GM12878 (cell line): ENCODE data around the gene TTC31. TPM values are rescaled to one million over a fixed set of nuclear protein-coding genes. Genes with fewer than 3 reads are reported as not detected.

ENCODE experiments used
- BHLHE40 ChIP-seq, 2 experiments: fragments of 450-650 bp in 1 of 2; IDR thresholded peaks; 2 replicates each; pipeline ENCODE4 v1.6.1; 2011 to 2017; ENCODE audit warnings: low read depth in 2 of 2, borderline replicate concordance in 1 of 2, improper control_type of control experiment in 1 of 2, low read length in 1 of 2, mild to moderate bottlenecking in 1 of 2
- CBFB ChIP-seq: IDR thresholded peaks from 2 replicates; pipeline ENCODE4 v1.6.1; 2016; ENCODE audit warnings: antibody characterized with exemption, low read depth
- DPF2 ChIP-seq: fragments of 450-650 bp; IDR thresholded peaks from 2 replicates; pipeline ENCODE4 v1.6.1; 2017; ENCODE audit warnings: mild to moderate bottlenecking
- EGR1 ChIP-seq, 2 experiments: IDR thresholded peaks; 1 replicate in 1 of 2; 2 replicates in 1 of 2; pipeline ENCODE4 v1.6.1; 2011 to 2012; ENCODE audit warnings: low read depth in 2 of 2, low read length in 2 of 2, borderline replicate concordance in 1 of 2, mild to moderate bottlenecking in 1 of 2, moderate library complexity in 1 of 2
- ELK1 ChIP-seq: IDR thresholded peaks from 2 replicates; pipeline ENCODE4 v1.6.1; 2012; ENCODE audit warnings: low read depth, low read length, improper control_type of control experiment
- IKZF1 ChIP-seq: fragments of 450-650 bp; conservative IDR thresholded peaks from 2 replicates; pipeline ENCODE4 v1.6.1; 2017; ENCODE audit warnings: antibody characterized with exemption, mild to moderate bottlenecking
- JUND ChIP-seq: IDR thresholded peaks from 2 replicates; pipeline ENCODE4 v1.6.1; 2012; ENCODE audit warnings: low read depth, mild to moderate bottlenecking, low read length, improper control_type of control experiment, moderate library complexity
- MTA2 ChIP-seq: fragments of 450-650 bp; IDR thresholded peaks from 2 replicates; pipeline ENCODE4 v1.6.1; 2016; ENCODE audit warnings: low read depth, mild to moderate bottlenecking, moderate library complexity
- NR2C1 ChIP-seq: fragments of 450-650 bp; IDR thresholded peaks from 2 replicates; pipeline ENCODE4 v1.6.1; 2017; ENCODE audit warnings: antibody characterized with exemption, mild to moderate bottlenecking, moderate library complexity
- NR2F1 ChIP-seq: fragments of 450-650 bp; conservative IDR thresholded peaks from 2 replicates; pipeline ENCODE4 v1.6.1; 2017; ENCODE audit warnings: mild to moderate bottlenecking
- PAX5 ChIP-seq: IDR thresholded peaks from 2 replicates; pipeline ENCODE4 v1.6.1; 2011; ENCODE audit warnings: low read depth, low read length, borderline replicate concordance
- POLR2A ChIP-seq: IDR thresholded peaks from 2 replicates; pipeline ENCODE4 v1.6.1; 2011; ENCODE audit warnings: low read depth, mild to moderate bottlenecking, low read length
- POLR2AphosphoS5 ChIP-seq: IDR thresholded peaks from 2 replicates; pipeline ENCODE4 v1.6.1; 2011; ENCODE audit warnings: mild to moderate bottlenecking, low read length, inconsistent platforms
- POU2F2 ChIP-seq: IDR thresholded peaks from 3 replicates; pipeline ENCODE4 v1.6.1; 2011; ENCODE audit warnings: low read depth, mild to moderate bottlenecking, low read length, borderline replicate concordance
- RAD21 ChIP-seq: IDR thresholded peaks from 2 replicates; pipeline ENCODE4 v1.6.1; 2011; ENCODE audit warnings: mild to moderate bottlenecking, low read depth, low read length, moderate library complexity; ENCODE audit not compliant: insufficient read depth
- RB1 ChIP-seq: fragments of 450-650 bp; formaldehyde crosslinking; IDR thresholded peaks from 2 replicates; pipeline ENCODE4 v1.6.1; 2017; ENCODE audit warnings: mild to moderate bottlenecking, borderline replicate concordance
- RELA ChIP-seq: fragments of 450-650 bp; IDR thresholded peaks from 2 replicates; pipeline ENCODE4 v1.8.0; 2014; ENCODE audit warnings: borderline replicate concordance; ENCODE audit not compliant: partially characterized antibody
- SMARCA5 ChIP-seq: fragments of 450-650 bp; IDR thresholded peaks from 2 replicates; pipeline ENCODE4 v1.6.1; 2017; ENCODE audit warnings: mild to moderate bottlenecking
- TAF1 ChIP-seq: IDR thresholded peaks from 2 replicates; pipeline ENCODE4 v1.6.1; 2011; ENCODE audit warnings: mild to moderate bottlenecking, low read depth, low read length, borderline replicate concordance
- TCF12 ChIP-seq: IDR thresholded peaks from 2 replicates; pipeline ENCODE4 v1.6.1; 2011; ENCODE audit warnings: low read depth, mild to moderate bottlenecking, low read length
- TCF3 ChIP-seq: IDR thresholded peaks from 2 replicates; pipeline ENCODE4 v1.6.1; 2012; ENCODE audit warnings: low read depth, mild to moderate bottlenecking, low read length, borderline replicate concordance; ENCODE audit not compliant: insufficient read depth
- WRNIP1 ChIP-seq: IDR thresholded peaks from 2 replicates; pipeline ENCODE4 v1.6.1; 2011; ENCODE audit warnings: low read depth, low read length, improper control_type of control experiment, borderline replicate concordance
- polyA plus RNA-seq, 11 experiments: library from polyadenylated mRNA; depleted of rRNA in 4 of 11; unstranded in 6 of 11; stranded (reverse) in 5 of 11; fragments of >200 nt; fragmentation: Nextera tagmentation in 4 of 11; fragmentation: Illumina TruSeq in 1 of 11; extraction: Ambion mirVana in 4 of 11; extraction: Trizol in 1 of 11; gene quantifications; 1 replicate in 1 of 11; 2 replicates in 10 of 11; pipeline versions ENCODE4 v1.2.1 to v1.2.3, GENCODE V29; 2011 to 2016; ENCODE audit warnings: inconsistent platforms in 2 of 11, missing spikeins in 2 of 11, low read depth in 1 of 11
- total RNA-seq, 4 experiments: library from RNA; depleted of rRNA in 3 of 4; stranded (reverse); fragments of >200 nt in 3 of 4; fragmentation: Illumina TruSeq in 1 of 4; extraction: Trizol in 1 of 4; gene quantifications; 2 replicates each; pipeline versions ENCODE4 v1.2.1 to v1.2.3, GENCODE V29; 2013 to 2021
- TF ChIP-seq, protein P1 (sequence below): IDR thresholded peaks from 2 replicates; pipeline ENCODE4 v1.6.1; 2011; ENCODE audit warnings: low read depth, mild to moderate bottlenecking, low read length, moderate library complexity, borderline replicate concordance; ENCODE audit errors: extremely low read depth

TTC31 gene
- total and polyA plus RNA-seq, 10 of the 15 experiments (the other 5 are each of a cell fraction or from before 2014, with no cell fraction given) = 6.5 to 34.9 (median 25.9) TPM

- 0 out of 3 replicates have a peak, but pooled peaks have one; percentile 3 for TF ChIP-seq POU2F2
- TF ChIP-seq TAF1 = peak; percentile 11; the same call in 1 of the 2 replicates
- TF ChIP-seq DPF2 = peak; percentile 58; the same call in 1 of the 2 replicates
- TF ChIP-seq CBFB = peak; percentile 18; the same call in 1 of the 2 replicates
- no peak for TF ChIP-seq RB1
- TF ChIP-seq TCF12 = peak; percentile 73
- TF ChIP-seq RAD21 = 0 out of 2 replicates have a peak, but pooled peaks have one; percentile 19
- peak; percentile 81; the same call in 1 of the 2 replicates for TF ChIP-seq TCF3
- peak; percentile 11; the same call in 1 of the 2 replicates for TF ChIP-seq PAX5
- peak; percentile 86 to 94 for TF ChIP-seq BHLHE40 (IDR thresholded peaks at IDR 0.05; ENCODE audit: borderline replicate concordance in 1 of 2, low read depth in 2 of 2, low read length in 1 of 2)
- TF ChIP-seq EGR1 (IDR thresholded peaks at IDR 0.05; ENCODE audit: borderline replicate concordance in 1 of 2, low read depth in 2 of 2, low read length in 2 of 2) = peak in 1 of 2 experiments; percentile 21; a peak in 1 of 3 replicates
- peak; percentile 70; the same call in 1 of the 2 replicates for TF ChIP-seq POLR2AphosphoS5
- TF ChIP-seq SMARCA5 = peak; percentile 78
- peak; percentile 16; the same call in 1 of the 2 replicates for TF ChIP-seq JUND
- TF ChIP-seq WRNIP1 = no peak
- peak; percentile 48; the same call in 1 of the 2 replicates for TF ChIP-seq ELK1
- no peak; the same call in 1 of the 2 replicates for TF ChIP-seq MTA2
- peak; percentile 6 for TF ChIP-seq RELA
- TF ChIP-seq, protein P1, sequence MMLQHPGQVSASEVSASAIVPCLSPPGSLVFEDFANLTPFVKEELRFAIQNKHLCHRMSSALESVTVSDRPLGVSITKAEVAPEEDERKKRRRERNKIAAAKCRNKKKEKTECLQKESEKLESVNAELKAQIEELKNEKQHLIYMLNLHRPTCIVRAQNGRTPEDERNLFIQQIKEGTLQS = no peak
- TF ChIP-seq NR2F1 = peak; percentile 87
- peak; percentile 42; the same call in 1 of the 2 replicates for TF ChIP-seq NR2C1
- peak; percentile 83 for TF ChIP-seq POLR2A
- TF ChIP-seq IKZF1 = peak; percentile 76
Observed at GRCh38 chr2:74502720-74503505, 20.0 kb downstream of the TTC31 start (continued).
